Umbilical cord (tissue), 2 donors: ENCODE measurements around the gene ARFGEF3. TPM values are rescaled to one million over a fixed set of nuclear protein-coding genes. Genes with fewer than 3 reads are reported as not detected.
"Not testable (repeated sequence)": the region's sequence is repeated elsewhere in the genome, so short reads cannot be mapped to it uniquely, and the experiment has no call there.

Experiments used
- DNase-seq: peaks from one replicate; pipeline ENCODE4 v3.0.0-alpha.2; 2015; ENCODE audit warnings: low spot score
- total RNA-seq: library from RNA; depleted of rRNA; stranded (reverse); fragments of >200 nt; gene quantifications from one replicate; pipeline ENCODE4 v1.2.3, GENCODE V29; 2014; ENCODE audit warnings: low replicate concordance; ENCODE audit not compliant: insufficient read depth

Gene ARFGEF3
- total RNA-seq, 1 donor from 2014 or later: 4.6 TPM

- DNase-seq: no peak
Observed at GRCh38 chr6:138211048-138211581, 49.4 kb downstream of the ARFGEF3 start.

- no peak for DNase-seq
Observed at GRCh38 chr6:138211601-138212000, 49.9 kb downstream of the ARFGEF3 start.

GRCh38 chr6:138212530-138212929 lies 50.8 kb downstream of the ARFGEF3 start:
- not testable (repeated sequence) for DNase-seq

- peak; percentile 23 for DNase-seq
Observed at GRCh38 chr6:138215093-138215782, 53.5 kb downstream of the ARFGEF3 start.

- no peak for DNase-seq
Observed at GRCh38 chr6:138218449-138218848, 56.7 kb downstream of the ARFGEF3 start, which contains the start of gene PBOV1. Gene PBOV1, minus strand, starts transcription at chr6:138218491. Its CDS starts 96 bp downstream, at chr6:138218395.

DNA sequence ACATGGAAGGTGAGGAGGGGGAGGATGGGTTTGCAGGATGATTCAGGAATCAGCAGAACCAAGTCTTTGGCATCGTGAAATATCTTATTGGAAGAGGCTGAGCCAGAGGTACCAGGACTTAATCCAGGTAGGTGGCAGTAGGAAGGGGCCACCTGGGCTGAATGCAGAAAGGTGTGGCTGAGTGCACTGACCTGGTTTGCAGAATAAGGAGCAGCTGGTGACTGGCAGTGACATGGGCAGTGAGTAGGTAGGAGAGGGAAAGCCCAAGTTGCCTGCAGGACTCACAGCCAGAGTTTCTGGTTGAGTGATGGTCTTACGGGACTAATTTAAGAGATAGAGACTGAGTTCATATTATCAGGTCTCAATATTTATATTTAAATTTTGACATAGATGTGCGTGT lies 57.7 kb downstream of the ARFGEF3 start:
- DNase-seq: no peak

DNA sequence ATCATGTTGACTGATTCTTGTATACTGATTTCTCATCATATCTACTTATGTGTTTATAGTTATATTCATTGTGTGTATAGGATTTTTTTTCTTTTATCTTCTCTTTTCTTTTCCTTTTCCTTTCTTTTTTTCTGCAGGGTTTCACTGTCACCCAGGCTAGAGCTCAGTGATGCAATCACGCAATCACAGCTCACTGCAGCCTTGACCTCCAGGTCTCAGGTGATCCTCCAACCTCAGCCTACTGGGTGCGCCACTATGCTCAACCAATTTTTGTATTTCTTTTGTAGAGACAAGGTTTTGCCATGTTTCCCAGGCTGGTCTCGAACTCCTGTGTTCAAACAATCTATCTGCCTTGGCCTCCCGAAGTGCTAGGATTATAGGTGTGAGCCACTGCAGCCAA lies 58.2 kb downstream of the ARFGEF3 start:
- DNase-seq: no peak

GRCh38 chr6:138222901-138223546 lies 61.3 kb downstream of the ARFGEF3 start:
- DNase-seq: peak; percentile 74

DNA sequence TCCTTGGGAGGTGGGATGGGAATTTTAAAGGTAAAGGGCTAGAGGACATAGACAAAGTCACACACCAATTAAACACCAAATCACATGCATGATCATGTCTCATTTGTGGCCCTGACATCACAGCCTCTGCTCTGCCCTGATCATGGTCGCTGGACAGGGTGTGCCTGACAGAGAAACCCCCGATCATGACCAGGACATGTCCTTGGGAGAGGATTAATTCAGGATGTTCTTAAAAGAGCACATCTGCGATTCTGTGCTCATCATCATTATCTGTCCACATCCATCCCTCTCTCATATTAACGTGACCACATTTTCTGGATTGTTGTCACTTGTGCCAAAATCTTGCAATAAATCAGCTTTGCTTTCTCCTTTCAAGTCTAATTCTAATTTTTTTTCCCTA lies 64.2 kb downstream of the ARFGEF3 start:
- DNase-seq: peak; percentile 29

DNA sequence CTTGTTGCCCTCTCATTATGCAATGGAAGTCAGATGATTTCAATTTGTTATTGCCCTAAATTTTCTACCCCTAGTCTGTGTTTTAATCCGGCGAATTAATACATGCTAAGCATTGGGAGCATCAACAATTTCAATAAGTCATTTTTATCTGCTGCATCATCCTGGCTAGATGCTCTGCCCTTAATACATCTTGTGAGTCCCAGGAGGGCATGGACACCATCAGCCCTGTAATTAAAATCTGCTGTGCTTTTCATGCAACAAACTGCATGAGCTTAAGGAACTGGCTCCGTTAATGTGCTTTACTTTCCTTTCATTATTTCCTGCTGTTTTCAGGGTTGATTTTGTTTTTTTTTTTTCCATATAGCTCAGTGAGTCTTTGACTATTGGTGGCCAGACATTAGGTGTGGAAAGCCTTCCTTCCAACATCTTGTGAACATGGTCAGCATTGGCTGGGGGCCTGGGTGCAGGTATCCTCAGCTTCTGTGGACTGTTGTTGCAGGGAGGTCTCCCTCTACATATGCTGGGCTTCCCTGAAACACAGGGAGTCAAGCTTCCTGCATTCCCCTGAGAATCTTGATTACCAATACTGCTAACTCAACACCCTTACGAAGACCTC lies 65.1 kb downstream of the ARFGEF3 start:
- no peak for DNase-seq

DNA sequence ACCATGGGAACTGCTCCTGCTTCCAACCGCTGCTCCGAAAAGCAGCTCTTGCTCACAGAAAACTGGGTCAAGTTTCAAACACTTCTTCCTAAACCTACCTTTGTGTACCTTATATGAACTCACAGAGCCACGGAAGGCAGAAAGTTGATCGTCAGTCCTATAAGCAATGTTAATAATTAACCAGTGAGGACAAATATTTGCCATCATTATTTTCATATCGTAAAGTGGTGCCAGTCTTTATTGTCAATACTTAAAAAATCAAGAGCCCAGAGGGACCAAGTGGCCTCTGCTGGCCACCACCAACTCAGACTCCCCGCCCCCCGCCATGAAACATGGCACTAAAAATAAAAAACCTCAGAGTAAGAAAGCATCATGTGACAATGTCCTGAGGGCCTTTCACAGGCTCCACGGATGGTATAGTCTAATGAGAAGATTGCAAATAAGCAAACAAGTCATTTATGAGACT lies 65.6 kb downstream of the ARFGEF3 start:
- DNase-seq: no peak

DNA sequence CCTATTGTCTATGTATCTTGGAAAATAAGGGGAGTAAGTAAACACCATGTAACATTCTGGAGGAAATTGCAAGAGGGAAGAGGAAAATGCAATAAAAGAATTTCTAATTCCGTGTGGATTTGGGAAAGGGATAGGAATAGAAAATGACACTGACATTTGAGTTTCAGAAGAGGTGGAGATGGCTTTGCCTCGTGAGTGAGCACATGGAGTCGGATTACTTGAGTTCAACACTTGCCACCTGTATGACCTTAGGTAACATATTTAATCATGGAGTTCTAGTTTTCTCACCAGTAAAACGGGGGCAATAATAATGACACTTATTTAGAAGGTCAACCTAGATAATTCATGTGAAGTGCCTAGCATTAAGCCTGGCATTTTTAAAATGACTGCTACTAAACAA lies 67.3 kb downstream of the ARFGEF3 start:
- DNase-seq: no peak

GRCh38 chr6:138229663-138230179 lies 68.0 kb downstream of the ARFGEF3 start:
- peak; percentile 14 for DNase-seq

- DNase-seq: peak; percentile 69
Observed at GRCh38 chr6:138230221-138230620, 68.5 kb downstream of the ARFGEF3 start.

GRCh38 chr6:138230759-138231380 lies 69.1 kb downstream of the ARFGEF3 start:
- DNase-seq: no peak

DNA sequence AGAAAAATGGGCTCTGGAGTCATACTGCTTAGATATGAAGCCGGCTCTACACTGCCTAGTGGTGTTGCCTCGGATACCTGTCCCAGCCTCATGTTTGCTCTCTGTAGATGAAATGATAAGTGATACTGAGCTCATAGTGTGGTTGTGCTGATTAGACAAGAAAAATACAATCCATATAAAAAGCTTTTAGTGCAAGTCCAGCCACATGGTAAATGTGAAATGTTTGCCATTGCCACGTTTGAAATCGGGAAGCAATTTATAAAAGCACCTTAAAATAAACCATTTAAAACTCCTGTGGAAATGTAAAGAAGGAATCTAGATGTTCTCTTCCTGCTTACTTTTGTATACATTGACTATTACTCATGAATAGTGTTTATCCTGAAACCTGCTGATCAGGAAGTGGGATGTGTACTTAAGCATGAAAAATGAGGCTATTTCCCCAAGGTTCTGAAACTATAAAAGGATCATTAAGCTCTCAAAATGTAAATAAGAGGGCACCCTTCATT lies 69.7 kb downstream of the ARFGEF3 start:
- no peak for DNase-seq

GRCh38 chr6:138234363-138234762 lies 72.6 kb downstream of the ARFGEF3 start:
- DNase-seq: peak; percentile 35

GRCh38 chr6:138235205-138235604 lies 73.5 kb downstream of the ARFGEF3 start:
- no peak for DNase-seq

DNA sequence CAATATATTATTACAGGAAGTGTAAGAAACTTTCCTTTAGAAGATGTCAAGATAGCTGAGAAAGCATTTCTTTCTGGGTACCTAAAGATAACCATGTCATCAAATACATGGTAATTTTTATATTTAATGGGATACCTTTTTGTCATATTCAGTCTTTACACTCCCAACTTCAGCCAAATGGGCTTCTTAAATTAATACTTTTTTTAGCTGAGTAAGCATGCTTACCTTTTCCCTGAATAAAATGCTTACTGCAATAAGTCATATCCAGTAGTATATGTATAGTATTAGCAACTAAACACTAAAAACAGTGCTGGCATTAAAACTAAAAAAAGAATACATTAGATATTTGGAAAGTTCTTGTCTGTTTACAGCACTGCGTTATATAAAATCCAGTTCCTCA lies 74.0 kb downstream of the ARFGEF3 start:
- no peak for DNase-seq

- DNase-seq: no peak
Observed at GRCh38 chr6:138237463-138237862, 75.7 kb downstream of the ARFGEF3 start.

DNA sequence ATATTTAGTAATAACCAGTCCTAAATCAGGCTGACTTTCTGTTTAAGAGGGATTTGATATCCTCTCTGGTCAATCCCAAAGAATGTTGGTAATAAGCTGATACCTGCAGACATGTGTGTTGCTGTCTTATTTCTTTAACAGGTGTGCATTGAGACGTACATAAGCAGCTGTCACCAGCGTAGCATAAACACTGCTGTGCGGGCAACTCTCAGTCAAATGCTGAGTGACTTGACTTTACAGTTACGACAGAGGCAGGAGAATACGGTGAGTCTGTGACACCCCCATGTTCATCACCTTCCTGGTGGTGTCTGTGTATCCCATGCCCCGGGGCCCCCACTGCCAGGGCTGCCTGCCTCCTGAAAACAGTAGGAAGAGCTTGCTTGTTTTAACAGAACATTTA lies 76.6 kb downstream of the ARFGEF3 start:
- no peak for DNase-seq

- DNase-seq: no peak
Observed at GRCh38 chr6:138239774-138240173, 78.0 kb downstream of the ARFGEF3 start.
